ENCODE measurements around the gene SET. TPM values are rescaled to one million over a fixed set of nuclear protein-coding genes. Genes with fewer than 3 reads are reported as not detected.
A peak's percentile ranks its signal among the peaks of the same experiment; 100 is the strongest.
"Not testable (repeated sequence)": the region's sequence is repeated elsewhere in the genome, so short reads cannot be mapped to it uniquely, and the experiment has no call there.

SET gene
- total and polyA plus RNA-seq, 8 donors, result 42.9 to 162 (median 125) TPM

GRCh38 chr9:128694344-128694743 is 5.3 kb downstream of the SET start:
- Histone ChIP-seq H3K4me3 (no peak overlapping the region), H3K9me3 (no peaks in the 10 kb centered on the region), H3K36me3 (peaks cover 0 to 36% (median 8%) of the 10 kb centered on the region in 3 donors), H3K27ac (no peak overlapping the region), H3K4me1 (peaks cover 0 to 12% (median 11%) of the 10 kb centered on the region in 3 donors), H3K27me3 (no peaks in the 10 kb centered on the region)
- ATAC-seq (no peak), DNase-seq (peak in 1 of 6 donors; percentile 3), FAIRE-seq (no peak)
- no peak for TF ChIP-seq CTCF (IDR thresholded peaks at IDR 0.05)
- 72 to 75% methylated on average over 6 of the region's 6 CpGs for whole genome bisulfite sequencing, 2 donors
- intact Hi-C loops (cut with DNase I), result no loop called here

GRCh38 chr9:128696923-128697707 is 8.1 kb downstream of the SET start:
- peaks cover 0 to 31% (median 8%) of the 10 kb centered on the region in 3 donors for H3K36me3 ChIP-seq
- 77 to 80% methylated on average over 8 of the region's 8 CpGs for WGBS, 2 donors
- H3K9me3 ChIP-seq, result no peaks in the 10 kb centered on the region
- DNase-seq (peak in 1 of 6 donors; percentile 3), FAIRE-seq (no peak), ATAC-seq (no peak)
- H3K4me3 ChIP-seq, result no peak overlapping the region
- no peaks in the 10 kb centered on the region for H3K27me3 ChIP-seq
- intact Hi-C loops (cut with DNase I), result no loop called here
- H3K4me1 ChIP-seq, result peaks cover 0 to 6% (median 0%) of the 10 kb centered on the region in 3 donors
- H3K27ac ChIP-seq, result no peak overlapping the region
- TF ChIP-seq CTCF (IDR thresholded peaks at IDR 0.05), result no peak

- H3K9me3 ChIP-seq; intact Hi-C loops (cut with DNase I); ATAC-seq; H3K4me3 ChIP-seq; H3K4me1 ChIP-seq; FAIRE-seq; H3K27ac ChIP-seq; H3K27me3 ChIP-seq: not testable (repeated sequence)
- 95 to 96% methylated on average over 28 to 29 of the region's 30 CpGs for WGBS, 2 donors
- peaks cover 0 to 11% (median 3%) of the 10 kb centered on the region in 3 donors for H3K36me3 ChIP-seq
- peak in 2 of 6 donors; percentile 22 to 32 for DNase-seq
These were observed 10.2 kb downstream of the SET start for GRCh38 chr9:128699096-128699795.

- FAIRE-seq, result no peak
- Histone ChIP-seq H3K36me3 (no peaks in the 10 kb centered on the region), H3K27me3 (no peaks in the 10 kb centered on the region), H3K4me3 (no peak overlapping the region), H3K9me3 (no peaks in the 10 kb centered on the region), H3K4me1 (peaks cover 0 to 6% (median 0%) of the 10 kb centered on the region in 3 donors), H3K27ac (no peak overlapping the region)
- peak in 2 of 6 donors; percentile 35 to 45 for DNase-seq
- intact Hi-C loops (cut with DNase I), result no loop called here
- 51 to 67% methylated on average over 10 of the region's 10 CpGs for WGBS, 2 donors
- TF ChIP-seq CTCF (IDR thresholded peaks at IDR 0.05), result no peak
- peak; percentile 7 to 17 (median 12) for ATAC-seq
These were observed 12.3 kb downstream of the SET start for GRCh38 chr9:128701227-128701854.

GRCh38 chr9:128702445-128702948 is 13.5 kb downstream of the SET start, which contains the start of gene PKN3:
TSS of gene PKN3 (plus strand) at chr9:128702503. CDS start at chr9:128702916, 413 bp downstream.
- DNase-seq (peak; percentile 81 to 99 (median 88)), ATAC-seq (peak; percentile 90 to 95 (median 93)), FAIRE-seq (no peak)
- peak; percentile 88 to 92 (median 90) for TF ChIP-seq CTCF (IDR thresholded peaks at IDR 0.05)
- H3K27me3 ChIP-seq, result no peaks in the 10 kb centered on the region
- no peaks in the 10 kb centered on the region for H3K36me3 ChIP-seq
- WGBS, 2 donors, result 1% methylated on average over 41 to 65 of the region's 65 CpGs
- H3K4me1 ChIP-seq, result peaks cover 0 to 6% (median 0%) of the 10 kb centered on the region in 3 donors
- H3K4me3 ChIP-seq, result peak within 1 kb of the TSS; percentile 57 to 87 (median 71)
- intact Hi-C loops (cut with DNase I), result no loop called here
- no peaks in the 10 kb centered on the region for H3K9me3 ChIP-seq
- H3K27ac ChIP-seq, result peak within 1 kb of the TSS; percentile 25 to 71 (median 40)

Data from pancreas (tissue), 10 donors.